Fibroblast of lung (primary cell): ENCODE measurements around the gene GTF2A1. TPM values are rescaled to one million over a fixed set of nuclear protein-coding genes. Genes with fewer than 3 reads are reported as not detected.

ENCODE experiments used
- DNase-seq, 2 donors: peaks; one replicate each; pipeline versions ENCODE4 v3.0.0 to v3.0.0-alpha.2; 2010; ENCODE audit warnings: low read depth in 2 of 2
- H2AFZ ChIP-seq: 2 replicates; pipeline ENCODE4 v1.5.1; 2012; ENCODE audit warnings: low read length, control low read depth, inconsistent platforms
- H3K27ac ChIP-seq: 2 replicates; pipeline ENCODE4 v1.5.1; 2011; ENCODE audit warnings: low read length, control low read depth; ENCODE audit not compliant: insufficient read depth
- H3K27me3 ChIP-seq: 2 replicates; pipeline ENCODE4 v1.5.1; 2011; ENCODE audit warnings: mild to moderate bottlenecking, low read length; ENCODE audit not compliant: control insufficient read depth, insufficient read depth
- H3K36me3 ChIP-seq: 2 replicates; pipeline ENCODE4 v1.5.1; 2011; ENCODE audit warnings: low read length; ENCODE audit not compliant: control insufficient read depth, insufficient read depth
- H3K4me1 ChIP-seq: 2 replicates; pipeline ENCODE4 v1.5.1; 2011; ENCODE audit warnings: low read length; ENCODE audit not compliant: control insufficient read depth, insufficient read depth; ENCODE audit errors: extremely low read depth
- H3K4me2 ChIP-seq: 2 replicates; pipeline ENCODE4 v1.5.1; 2011; ENCODE audit warnings: low read length, control low read depth; ENCODE audit not compliant: insufficient read depth; ENCODE audit errors: extremely low read depth
- H3K4me3 ChIP-seq, 4 experiments: fragments of 200-600 bp in 1 of 4; sonication (generic) in 1 of 4; replicated peaks in 1 of 4; 2 replicates each; pipeline ENCODE4 v1.5.1; 2011 to 2016; ENCODE audit warnings: low read length in 4 of 4, low read depth in 3 of 4, mild to moderate bottlenecking in 3 of 4, control low read depth in 2 of 4, inconsistent platforms in 1 of 4, mixed read lengths in 1 of 4; ENCODE audit not compliant: insufficient read depth in 1 of 4; ENCODE audit errors: control extremely low read depth in 1 of 4
- H3K79me2 ChIP-seq: 2 replicates; pipeline ENCODE4 v1.5.1; 2012; ENCODE audit warnings: mild to moderate bottlenecking, low read length, inconsistent platforms; ENCODE audit not compliant: control insufficient read depth, insufficient read depth
- H3K9ac ChIP-seq: 2 replicates; pipeline ENCODE4 v1.5.1; 2011; ENCODE audit warnings: mild to moderate bottlenecking, low read length, control low read depth; ENCODE audit not compliant: insufficient read depth
- H3K9me3 ChIP-seq: 2 replicates; pipeline ENCODE4 v1.5.1; 2012; ENCODE audit warnings: low read depth, low read length; ENCODE audit not compliant: control insufficient read depth, insufficient read depth
- H4K20me1 ChIP-seq: 2 replicates; pipeline ENCODE4 v1.5.1; 2011; ENCODE audit warnings: low read length; ENCODE audit not compliant: control insufficient read depth, insufficient read depth; ENCODE audit errors: extremely low read depth
- CTCF ChIP-seq, 2 donors: IDR thresholded peaks in 1 of 2; conservative IDR thresholded peaks in 1 of 2; 1 replicate in 1 of 2; 2 replicates in 1 of 2; pipeline ENCODE4 v1.5.1; 2011 to 2012; ENCODE audit warnings: low read length in 2 of 2, control low read depth in 1 of 2, inconsistent platforms in 1 of 2, low read depth in 1 of 2, mild to moderate bottlenecking in 1 of 2
- EZH2 ChIP-seq: IDR thresholded peaks from 2 replicates; pipeline ENCODE4 v1.5.1; 2012; ENCODE audit warnings: low read length, control low read depth, mild to moderate bottlenecking; ENCODE audit errors: missing control alignments
- polyA plus RNA-seq, 2 donors: library from polyadenylated mRNA; depleted of rRNA in 1 of 2; stranded (reverse) in 1 of 2; unstranded in 1 of 2; fragments of >200 nt; gene quantifications; 2 replicates each; pipeline ENCODE4 v1.2.1, GENCODE V29; 2011 to 2012; ENCODE audit warnings: missing spikeins in 1 of 2
- total RNA-seq: library from RNA; depleted of rRNA; stranded (reverse); fragments of >200 nt; gene quantifications from 2 replicates; pipeline ENCODE4 v1.2.1, GENCODE V29; 2014

Gene GTF2A1
- total and polyA plus RNA-seq, 2 donors (not counting 1 experiment from before 2014, with no cell fraction given), result 23.2 to 32.7 TPM

- Histone ChIP-seq H2AFZ (no peak overlapping the region), H3K79me2 (no peaks in the 10 kb centered on the region), H3K27me3 (no peaks in the 10 kb centered on the region), H3K4me3 (no peak overlapping the region), H3K27ac (no peak overlapping the region), H3K4me2 (no peak overlapping the region), H3K9ac (no peak overlapping the region), H4K20me1 (no peaks in the 10 kb centered on the region), H3K9me3 (no peaks in the 10 kb centered on the region), H3K4me1 (no peaks in the 10 kb centered on the region), H3K36me3 (no peaks in the 10 kb centered on the region)
- no peak for TF ChIP-seq CTCF (conservative IDR thresholded peaks at IDR 0.05 in 1 of 2, IDR thresholded peaks at IDR 0.05 in 1 of 2; ENCODE audit: low read depth in 1 of 2, low read length in 2 of 2)
- peak in 1 of 2 donors; percentile 12 for DNase-seq
These were observed 47.3 kb upstream of the GTF2A1 start for GRCh38 chr14:81268016-81268416.

- Histone ChIP-seq H3K27ac (no peak overlapping the region), H3K9ac (no peak overlapping the region)
- DNase-seq, result no peak
These were observed 44.9 kb upstream of the GTF2A1 start for GRCh38 chr14:81265636-81266169.

GRCh38 chr14:81264671-81265070, 43.9 kb upstream of the GTF2A1 start:
- H3K27me3 ChIP-seq, result no peaks in the 10 kb centered on the region
- no peak overlapping the region for H3K27ac ChIP-seq
- no peak overlapping the region for H3K4me3 ChIP-seq
- no peak for TF ChIP-seq EZH2
- TF ChIP-seq CTCF (conservative IDR thresholded peaks at IDR 0.05 in 1 of 2, IDR thresholded peaks at IDR 0.05 in 1 of 2; ENCODE audit: low read depth in 1 of 2, low read length in 2 of 2), result no peak
- no peak for DNase-seq
- no peak overlapping the region for H2AFZ ChIP-seq
- no peak overlapping the region for H3K9ac ChIP-seq
- H3K36me3 ChIP-seq, result no peaks in the 10 kb centered on the region
- no peaks in the 10 kb centered on the region for H3K4me1 ChIP-seq
- H3K4me2 ChIP-seq, result no peak overlapping the region
- H3K9me3 ChIP-seq, result no peaks in the 10 kb centered on the region
- no peaks in the 10 kb centered on the region for H4K20me1 ChIP-seq
- no peaks in the 10 kb centered on the region for H3K79me2 ChIP-seq

More at GRCh38 chr14:81265636-81266169, 44.9 kb upstream of the GTF2A1 start:
- Histone ChIP-seq H3K4me2 (no peak overlapping the region), H3K79me2 (no peaks in the 10 kb centered on the region), H3K4me1 (no peaks in the 10 kb centered on the region), H4K20me1 (no peaks in the 10 kb centered on the region), H3K4me3 (no peak overlapping the region), H3K9me3 (no peaks in the 10 kb centered on the region), H2AFZ (no peak overlapping the region), H3K36me3 (no peaks in the 10 kb centered on the region), H3K27me3 (no peaks in the 10 kb centered on the region)
- TF ChIP-seq EZH2 (no peak), CTCF (conservative IDR thresholded peaks at IDR 0.05 in 1 of 2, IDR thresholded peaks at IDR 0.05 in 1 of 2; ENCODE audit: low read depth in 1 of 2, low read length in 2 of 2) (no peak)
